Measurements from ENCODE around the gene SLIT3.

GRCh38 chr5:168876419-168876818 is 424.5 kb downstream of the SLIT3 start:
- no peak for TF ChIP-seq CTCF (IDR thresholded peaks at IDR 0.05)
- no peak for TF ChIP-seq POLR2A (IDR thresholded peaks at IDR 0.05)
